GM12878 (cell line): Measurements from ENCODE around the gene PRDM16. TPM values are rescaled to one million over a fixed set of nuclear protein-coding genes. Genes with fewer than 3 reads are reported as not detected.

ENCODE experiments used
- ATAC-seq: fragments of 200-7000 bp; cut with Tn5 transposase; 3 replicates; pipeline ENCODE4 v1.9.1; 2020; ENCODE audit warnings: mild to moderate bottlenecking, moderate library complexity
- BruUV-seq: library from RNA; stranded (reverse); fragments of 400-500 nt; replicated peaks from 2 replicates; lab custom pipeline; 2021; lab: Mats Ljungman, UMichigan
- CTCF ChIA-PET: fragments of 300-600 bp; sonication (Branson Sonifier 250); formaldehyde crosslinking; extraction: SDS; loops from one replicate; lab custom pipeline; 2021; ENCODE audit warnings: inconsistent platforms; lab: Yijun Ruan, JAX
- POLR2A ChIA-PET: fragments of 350-600 bp; formaldehyde crosslinking; extraction: SDS; loops from one replicate; lab custom pipeline; 2021; ENCODE audit warnings: inconsistent platforms; lab: Charles Lee
- RAD21 ChIA-PET: fragments of 300-600 bp; sonication (Branson Sonifier 250); formaldehyde crosslinking; loops from one replicate; lab custom pipeline; 2023; ENCODE audit warnings: antibody characterized with exemption; ENCODE audit not compliant: unreplicated experiment; lab: Charles Lee
- SMC1A ChIA-PET: fragments of 300-600 bp; sonication (Branson Sonifier 250); formaldehyde crosslinking; loops from one replicate; lab custom pipeline; 2023; ENCODE audit not compliant: unreplicated experiment, uncharacterized antibody; lab: Charles Lee
- DNase-seq: peaks from one replicate; pipeline ENCODE4 v3.0.0-alpha.2; 2011; ENCODE audit warnings: low read depth, low spot score
- FAIRE-seq: peaks from 3 replicates; lab custom pipeline; 2011; peaks lifted over from hg19 to GRCh38; lab: Jason Lieb, UNC
- H2AFZ ChIP-seq: 2 replicates; pipeline ENCODE4 v1.6.0; 2011; ENCODE audit warnings: low read depth, low read length, control low read depth; ENCODE audit not compliant: control insufficient read depth
- H3K27ac ChIP-seq: 2 replicates; pipeline ENCODE4 v1.5.1; 2011; ENCODE audit warnings: control low read depth; ENCODE audit not compliant: control insufficient read depth, insufficient read depth
- H3K27me3 ChIP-seq, 2 experiments: replicated peaks in 1 of 2; 2 replicates each; pipeline versions ENCODE4 v1.6.0 to v1.6.1; 2011; ENCODE audit warnings: low read length in 1 of 2; ENCODE audit not compliant: control insufficient read depth in 2 of 2, insufficient read depth in 2 of 2
- H3K36me3 ChIP-seq, 2 experiments: 2 replicates each; pipeline ENCODE4 v1.5.1; 2011; ENCODE audit warnings: low read length in 1 of 2; ENCODE audit not compliant: control insufficient read depth in 2 of 2, insufficient read depth in 2 of 2
- H3K4me1 ChIP-seq: 2 replicates; pipeline ENCODE4 v1.6.1; 2011; ENCODE audit warnings: mild to moderate bottlenecking, low read length, moderate library complexity, mixed read lengths; ENCODE audit not compliant: control insufficient read depth, insufficient read depth
- H3K4me2 ChIP-seq: 2 replicates; pipeline ENCODE4 v1.6.0; 2011; ENCODE audit warnings: control low read depth; ENCODE audit not compliant: control insufficient read depth, insufficient read depth
- H3K4me3 ChIP-seq: fragments of 200-600 bp; sonication (generic); 2 replicates; pipeline ENCODE4 v1.5.1; 2016
- H3K79me2 ChIP-seq: 2 replicates; pipeline ENCODE4 v1.6.0; 2011; ENCODE audit warnings: low read length; ENCODE audit not compliant: control insufficient read depth, insufficient read depth
- H3K9ac ChIP-seq: 2 replicates; pipeline ENCODE4 v1.8.0; 2011; ENCODE audit warnings: low read length, control low read depth, mixed read lengths; ENCODE audit not compliant: control insufficient read depth, insufficient read depth
- H3K9me3 ChIP-seq: replicated peaks from 3 replicates; pipeline ENCODE4 v1.5.1; 2011; ENCODE audit warnings: mild to moderate bottlenecking, low read length; ENCODE audit not compliant: control insufficient read depth, insufficient read depth
- H4K20me1 ChIP-seq: 2 replicates; pipeline ENCODE4 v1.6.0; 2011; ENCODE audit not compliant: control insufficient read depth, insufficient read depth
- KDM1A ChIP-seq: fragments of 200-600 bp; sonication (generic); IDR thresholded peaks from 2 replicates; pipeline ENCODE4 v1.6.1; 2016; ENCODE audit warnings: borderline replicate concordance
- MEF2A ChIP-seq: IDR thresholded peaks from 2 replicates; pipeline ENCODE4 v1.6.1; 2011; ENCODE audit warnings: low read depth, mild to moderate bottlenecking, low read length, moderate library complexity; ENCODE audit not compliant: insufficient read depth
- NBN ChIP-seq: fragments of 450-650 bp; IDR thresholded peaks from 2 replicates; pipeline ENCODE4 v1.6.1; 2016
- NR2F1 ChIP-seq: fragments of 450-650 bp; conservative IDR thresholded peaks from 2 replicates; pipeline ENCODE4 v1.6.1; 2017; ENCODE audit warnings: mild to moderate bottlenecking
- PAX8 ChIP-seq: fragments of 450-650 bp; IDR thresholded peaks from 2 replicates; pipeline ENCODE4 v1.6.1; 2017; ENCODE audit warnings: mild to moderate bottlenecking, moderate library complexity
- POLR2A ChIP-seq: IDR thresholded peaks from 2 replicates; pipeline ENCODE4 v1.6.1; 2011; ENCODE audit warnings: low read depth, mild to moderate bottlenecking, low read length
- WGBS: methylation state at CpG from one replicate; pipeline ENCODE4 v1.1.6; 2016; ENCODE audit warnings: low lambda C conversion rate; ENCODE audit not compliant: insufficient replicate concordance, insufficient coverage; ENCODE audit errors: missing lambda C conversion rate; 5-methylcytosine and 5-hydroxymethylcytosine counted together
- in situ Hi-C: fragments of 300-500 bp; cut with MboI; formaldehyde crosslinking; loops from 9 replicates; pipeline ENCODE4 v1.14.3; 2018; ENCODE audit warnings: mixed read lengths
- intact Hi-C: fragments of 100-400 bp; cut with micrococcal nuclease; formaldehyde crosslinking; loops from one replicate; pipeline ENCODE4 v1.14.2; 2022; ENCODE audit not compliant: unreplicated experiment
- polyA plus RNA-seq, 11 experiments: library from polyadenylated mRNA; depleted of rRNA in 4 of 11; unstranded in 6 of 11; stranded (reverse) in 5 of 11; fragments of >200 nt; fragmentation: Nextera tagmentation in 4 of 11; fragmentation: Illumina TruSeq in 1 of 11; extraction: Ambion mirVana in 4 of 11; extraction: Trizol in 1 of 11; gene quantifications; 1 replicate in 1 of 11; 2 replicates in 10 of 11; pipeline versions ENCODE4 v1.2.1 to v1.2.3, GENCODE V29; 2011 to 2016; ENCODE audit warnings: inconsistent platforms in 2 of 11, missing spikeins in 2 of 11, low read depth in 1 of 11
- total RNA-seq, 4 experiments: library from RNA; depleted of rRNA in 3 of 4; stranded (reverse); fragments of >200 nt in 3 of 4; fragmentation: Illumina TruSeq in 1 of 4; extraction: Trizol in 1 of 4; gene quantifications; 2 replicates each; pipeline versions ENCODE4 v1.2.1 to v1.2.3, GENCODE V29; 2013 to 2021
- TF ChIP-seq, protein P1 (sequence below): fragments of 450-650 bp; formaldehyde crosslinking; IDR thresholded peaks from 2 replicates; pipeline ENCODE4 v1.5.0; 2022; ENCODE audit warnings: mild to moderate bottlenecking, missing genetic modification characterization

Gene PRDM16
- total and polyA plus RNA-seq, 10 of the 15 experiments (the other 5 are each of a cell fraction or from before 2014, with no cell fraction given), result 0.03 TPM; not detected in 9

DNA sequence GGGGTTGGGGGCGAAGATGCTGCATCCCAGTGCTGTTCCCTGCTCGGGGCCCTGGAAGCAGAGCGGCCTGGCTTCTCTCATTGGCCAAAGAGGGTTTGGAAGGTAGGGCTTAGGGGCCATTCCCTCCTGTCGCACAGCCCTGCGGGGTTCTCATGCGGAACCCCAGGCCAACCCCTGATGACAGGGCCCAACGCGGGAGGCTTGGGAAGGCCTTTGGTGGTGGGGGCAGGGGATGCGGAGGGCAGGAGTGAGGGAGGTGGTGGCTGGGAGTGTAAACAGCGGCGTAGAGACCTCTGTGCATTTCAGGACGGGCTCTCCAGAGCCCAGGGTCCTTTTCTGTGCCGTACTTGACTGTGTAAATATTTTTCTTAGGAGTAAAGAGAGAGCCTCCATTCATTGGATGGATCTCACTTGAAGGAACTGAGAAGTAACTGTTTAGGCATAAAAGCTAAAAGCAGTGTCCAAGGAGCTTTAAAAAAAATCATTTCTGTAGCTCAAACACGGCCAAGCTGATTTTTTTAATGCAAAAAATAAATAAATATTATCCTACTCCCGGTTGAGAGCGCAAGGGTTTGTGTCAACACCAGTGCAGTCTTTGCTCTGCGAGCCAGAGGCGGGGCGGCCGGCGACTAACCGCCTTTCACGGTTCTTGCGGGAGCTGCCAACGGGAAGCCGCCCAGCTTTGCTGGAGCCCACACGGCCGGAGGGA lies 169.1 kb downstream of the PRDM16 start:
- no peaks in the 10 kb centered on the region for H3K79me2 ChIP-seq
- WGBS, result 56% methylated on average over 28 of the region's 28 CpGs
- CTCF ChIA-PET, result no interaction called here
- H2AFZ ChIP-seq, result no peak overlapping the region
- H3K4me3 ChIP-seq, result no peak overlapping the region
- no TSS peak for BruUV-seq
- no peak overlapping the region for H3K27ac ChIP-seq
- in situ Hi-C loops (no loop called here), intact Hi-C loops (no loop called here)
- H3K9ac ChIP-seq, result no peak overlapping the region
- H4K20me1 ChIP-seq, result no peaks in the 10 kb centered on the region
- SMC1A ChIA-PET, result no interaction called here
- ATAC-seq, result no peak
- no peak overlapping the region for H3K4me2 ChIP-seq
- TF ChIP-seq PAX8 (no peak), KDM1A (no peak), MEF2A (no peak), NBN (no peak), POLR2A (no peak), NR2F1 (no peak)
- TF ChIP-seq, protein P1, sequence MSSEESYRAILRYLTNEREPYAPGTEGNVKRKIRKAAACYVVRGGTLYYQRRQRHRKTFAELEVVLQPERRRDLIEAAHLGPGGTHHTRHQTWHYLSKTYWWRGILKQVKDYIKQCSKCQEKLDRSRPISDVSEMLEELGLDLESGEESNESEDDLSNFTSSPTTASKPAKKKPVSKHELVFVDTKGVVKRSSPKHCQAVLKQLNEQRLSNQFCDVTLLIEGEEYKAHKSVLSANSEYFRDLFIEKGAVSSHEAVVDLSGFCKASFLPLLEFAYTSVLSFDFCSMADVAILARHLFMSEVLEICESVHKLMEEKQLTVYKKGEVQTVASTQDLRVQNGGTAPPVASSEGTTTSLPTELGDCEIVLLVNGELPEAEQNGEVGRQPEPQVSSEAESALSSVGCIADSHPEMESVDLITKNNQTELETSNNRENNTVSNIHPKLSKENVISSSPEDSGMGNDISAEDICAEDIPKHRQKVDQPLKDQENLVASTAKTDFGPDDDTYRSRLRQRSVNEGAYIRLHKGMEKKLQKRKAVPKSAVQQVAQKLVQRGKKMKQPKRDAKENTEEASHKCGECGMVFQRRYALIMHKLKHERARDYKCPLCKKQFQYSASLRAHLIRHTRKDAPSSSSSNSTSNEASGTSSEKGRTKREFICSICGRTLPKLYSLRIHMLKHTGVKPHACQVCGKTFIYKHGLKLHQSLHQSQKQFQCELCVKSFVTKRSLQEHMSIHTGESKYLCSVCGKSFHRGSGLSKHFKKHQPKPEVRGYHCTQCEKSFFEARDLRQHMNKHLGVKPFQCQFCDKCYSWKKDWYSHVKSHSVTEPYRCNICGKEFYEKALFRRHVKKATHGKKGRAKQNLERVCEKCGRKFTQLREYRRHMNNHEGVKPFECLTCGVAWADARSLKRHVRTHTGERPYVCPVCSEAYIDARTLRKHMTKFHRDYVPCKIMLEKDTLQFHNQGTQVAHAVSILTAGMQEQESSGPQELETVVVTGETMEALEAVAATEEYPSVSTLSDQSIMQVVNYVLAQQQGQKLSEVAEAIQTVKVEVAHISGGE (CRISPR knock-in tag), result no peak
- no peaks in the 10 kb centered on the region for H3K4me1 ChIP-seq
- no peak for FAIRE-seq
- no peaks in the 10 kb centered on the region for H3K27me3 ChIP-seq
- H3K36me3 ChIP-seq, result no peaks in the 10 kb centered on the region
- RAD21 ChIA-PET, result no interaction called here
- DNase-seq, result no peak
- no peaks in the 10 kb centered on the region for H3K9me3 ChIP-seq
- POLR2A ChIA-PET, result no interaction called here
